Measurements from ENCODE around the gene LEO1. TPM values are rescaled to one million over a fixed set of nuclear protein-coding genes. Genes with fewer than 3 reads are reported as not detected.

Gene LEO1
- total RNA-seq, 2 donors from 2014 or later: 5.7 to 9.9 TPM

DNA sequence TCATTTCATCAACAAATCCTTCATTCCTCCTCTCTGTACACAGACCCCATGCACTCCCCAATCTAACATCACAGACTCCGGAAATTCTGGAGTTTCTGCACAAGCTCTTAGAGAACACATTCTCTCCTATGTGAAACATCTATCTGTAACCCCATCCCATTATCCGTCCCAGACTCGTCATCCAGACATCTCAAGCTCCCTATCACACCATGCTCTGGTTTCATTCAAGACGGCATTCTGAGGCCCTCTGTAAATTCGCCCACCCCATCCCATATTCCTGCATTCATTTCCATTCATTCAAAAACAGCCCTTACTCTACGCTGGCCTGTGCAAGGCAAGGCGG, 575 bp downstream of the LEO1 start:
- TF ChIP-seq POLR2A (IDR thresholded peaks at IDR 0.05): no peak
- TF ChIP-seq, protein P1, sequence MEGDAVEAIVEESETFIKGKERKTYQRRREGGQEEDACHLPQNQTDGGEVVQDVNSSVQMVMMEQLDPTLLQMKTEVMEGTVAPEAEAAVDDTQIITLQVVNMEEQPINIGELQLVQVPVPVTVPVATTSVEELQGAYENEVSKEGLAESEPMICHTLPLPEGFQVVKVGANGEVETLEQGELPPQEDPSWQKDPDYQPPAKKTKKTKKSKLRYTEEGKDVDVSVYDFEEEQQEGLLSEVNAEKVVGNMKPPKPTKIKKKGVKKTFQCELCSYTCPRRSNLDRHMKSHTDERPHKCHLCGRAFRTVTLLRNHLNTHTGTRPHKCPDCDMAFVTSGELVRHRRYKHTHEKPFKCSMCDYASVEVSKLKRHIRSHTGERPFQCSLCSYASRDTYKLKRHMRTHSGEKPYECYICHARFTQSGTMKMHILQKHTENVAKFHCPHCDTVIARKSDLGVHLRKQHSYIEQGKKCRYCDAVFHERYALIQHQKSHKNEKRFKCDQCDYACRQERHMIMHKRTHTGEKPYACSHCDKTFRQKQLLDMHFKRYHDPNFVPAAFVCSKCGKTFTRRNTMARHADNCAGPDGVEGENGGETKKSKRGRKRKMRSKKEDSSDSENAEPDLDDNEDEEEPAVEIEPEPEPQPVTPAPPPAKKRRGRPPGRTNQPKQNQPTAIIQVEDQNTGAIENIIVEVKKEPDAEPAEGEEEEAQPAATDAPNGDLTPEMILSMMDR (IDR thresholded peaks at IDR 0.05): no peak
- DNase-seq (no peak), ATAC-seq (no peak)
- Histone ChIP-seq H3K27ac (peak overlapping the region; percentile 85 to 88 (median 86)), H3K9me3 (no peaks in the 10 kb centered on the region), H3K4me1 (peaks cover 13% of the 10 kb centered on the region), H3K27me3 (no peaks in the 10 kb centered on the region), H3K36me3 (replicated peaks in 1 of 2; ENCODE audit: insufficient read depth in 1 of 2, low read depth in 2 of 2) (no peaks in the 10 kb centered on the region), H3K4me3 (peak overlapping the region; percentile 66 to 84)
- intact Hi-C loops (cut with DNase I): no loop called here
- WGBS, 2 donors: 0 to 1% methylated on average over 7 of the region's 7 CpGs

DNA sequence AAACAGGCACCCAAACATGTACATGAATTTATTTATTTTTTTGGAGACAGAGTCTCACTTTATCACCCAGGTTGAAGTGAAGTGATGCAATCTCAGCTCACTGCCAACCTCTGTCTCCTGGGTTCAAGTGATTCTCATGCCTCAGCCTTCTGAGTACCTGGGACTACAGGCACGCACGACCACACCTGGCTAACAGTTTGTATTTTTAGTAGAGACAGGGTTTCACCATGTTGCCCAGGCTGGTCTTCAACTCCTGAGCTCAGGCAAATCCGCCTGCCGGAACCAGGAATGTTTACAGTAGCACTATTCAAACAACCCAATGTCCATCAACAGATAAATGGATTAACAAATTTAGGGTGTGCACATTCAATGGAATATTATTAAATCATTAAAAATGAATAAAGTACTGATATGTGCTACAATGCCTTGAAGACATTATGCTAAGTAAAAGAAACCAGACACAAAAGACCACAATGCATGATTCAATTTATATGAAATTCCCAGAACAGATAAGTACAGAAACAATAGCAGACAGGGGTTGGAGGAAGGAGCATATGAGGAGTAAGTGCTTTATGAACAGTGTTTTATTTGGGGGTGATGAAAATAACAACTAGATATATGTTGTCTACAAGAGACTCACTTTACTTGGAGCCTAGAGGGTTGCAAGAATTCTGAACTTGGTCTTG, 1.3 kb downstream of the LEO1 start:
- H3K36me3 ChIP-seq (replicated peaks in 1 of 2; ENCODE audit: insufficient read depth in 1 of 2, low read depth in 2 of 2): no peaks in the 10 kb centered on the region
- no peak for ATAC-seq
- TF ChIP-seq, protein P1 (IDR thresholded peaks at IDR 0.05): no peak
- TF ChIP-seq POLR2A (IDR thresholded peaks at IDR 0.05): no peak
- peaks cover 13% of the 10 kb centered on the region for H3K4me1 ChIP-seq
- no peak overlapping the region for H3K4me3 ChIP-seq
- peak in 2 of 4 donors; percentile 15 to 21 for DNase-seq
- WGBS, 2 donors: 10 to 20% methylated on average over 4 of the region's 4 CpGs
- H3K27me3 ChIP-seq: no peaks in the 10 kb centered on the region
- no peak overlapping the region for H3K27ac ChIP-seq
- intact Hi-C loops (cut with DNase I): no loop called here
- H3K9me3 ChIP-seq: no peaks in the 10 kb centered on the region

DNA sequence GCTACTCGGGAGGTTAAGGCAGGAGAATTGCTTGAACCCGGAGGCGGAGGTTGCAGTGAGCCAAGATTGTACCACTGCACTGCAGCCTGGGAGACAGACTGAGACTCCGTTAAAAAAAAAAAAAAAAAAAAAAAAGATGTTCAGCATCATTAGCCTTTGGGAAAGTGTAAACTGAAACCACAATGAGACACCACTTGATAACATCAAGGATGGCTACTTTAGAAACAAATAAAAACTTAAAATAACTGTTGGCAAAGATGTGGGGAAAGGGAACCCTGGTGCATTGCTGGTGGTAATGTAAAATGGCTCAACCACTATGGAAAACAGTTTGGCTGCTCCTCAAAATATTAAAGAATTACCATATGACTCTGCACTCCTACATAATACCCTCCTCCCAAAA, 1.9 kb downstream of the LEO1 start:
- Histone ChIP-seq H3K4me1 (peaks cover 13% of the 10 kb centered on the region), H3K9me3 (no peaks in the 10 kb centered on the region), H3K27ac (no peak overlapping the region), H3K27me3 (no peaks in the 10 kb centered on the region), H3K36me3 (replicated peaks in 1 of 2; ENCODE audit: insufficient read depth in 1 of 2, low read depth in 2 of 2) (no peaks in the 10 kb centered on the region), H3K4me3 (no peak overlapping the region)
- DNase-seq: no peak
- intact Hi-C loops (cut with DNase I): no loop called here
- ATAC-seq: no peak
- TF ChIP-seq, protein P1 (IDR thresholded peaks at IDR 0.05): no peak
- no peak for TF ChIP-seq POLR2A (IDR thresholded peaks at IDR 0.05)
- WGBS, 2 donors: 80 to 88% methylated on average over 4 of the region's 4 CpGs

DNA sequence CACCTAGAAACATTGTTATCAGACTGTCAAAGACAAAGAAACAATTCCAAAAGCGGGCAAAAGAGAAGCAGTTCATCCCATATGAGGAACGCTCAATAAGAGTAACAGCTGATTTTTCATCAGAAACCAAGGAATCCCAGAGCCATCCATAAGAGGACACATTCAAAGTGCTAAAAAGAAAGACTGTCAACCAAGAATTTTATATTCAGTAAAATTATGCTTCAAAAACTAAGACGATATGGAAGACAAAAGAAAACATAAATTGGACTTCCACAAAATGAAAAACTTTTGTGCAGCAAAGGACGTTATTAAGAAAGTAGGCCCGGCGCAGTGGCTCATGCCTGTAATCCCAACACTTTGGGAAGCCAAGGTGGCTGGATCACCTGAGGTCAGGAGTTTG, 4.0 kb downstream of the LEO1 start:
- Histone ChIP-seq H3K36me3 (replicated peaks in 1 of 2; ENCODE audit: insufficient read depth in 1 of 2, low read depth in 2 of 2) (no peaks in the 10 kb centered on the region), H3K9me3 (no peaks in the 10 kb centered on the region), H3K27me3 (no peaks in the 10 kb centered on the region), H3K4me3 (no peak overlapping the region), H3K4me1 (peaks cover 13% of the 10 kb centered on the region), H3K27ac (no peak overlapping the region)
- intact Hi-C loops (cut with DNase I): no loop called here
- 64 to 83% methylated on average over 6 of the region's 6 CpGs for WGBS, 2 donors
- ATAC-seq (no peak), DNase-seq (no peak)
- no peak for TF ChIP-seq POLR2A (IDR thresholded peaks at IDR 0.05)
- TF ChIP-seq, protein P1 (IDR thresholded peaks at IDR 0.05): no peak

DNA sequence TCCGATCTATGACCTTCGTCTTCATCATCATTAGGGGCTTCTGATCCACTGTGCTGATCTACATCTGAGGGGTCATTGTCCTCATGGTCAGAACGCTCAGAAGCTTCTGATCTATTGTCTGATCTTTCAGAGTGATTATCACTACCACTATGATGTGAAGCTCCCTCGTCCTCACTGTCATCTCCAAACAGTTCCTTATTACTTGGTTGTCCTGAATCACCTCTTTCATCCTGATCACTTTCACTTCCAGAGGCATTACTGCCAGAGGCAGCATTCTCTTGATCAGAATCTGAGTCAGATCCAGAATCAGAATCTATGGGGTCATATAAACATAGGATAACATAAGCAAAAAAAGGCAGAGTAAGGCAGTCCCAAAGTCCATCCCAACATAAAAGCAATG, 5.4 kb downstream of the LEO1 start:
- DNase-seq: no peak
- intact Hi-C loops (cut with DNase I): no loop called here
- H3K36me3 ChIP-seq (replicated peaks in 1 of 2; ENCODE audit: insufficient read depth in 1 of 2, low read depth in 2 of 2): no peaks in the 10 kb centered on the region

More for the DNA sequence above, 5.4 kb downstream of the LEO1 start:
- H3K27ac ChIP-seq: no peak overlapping the region
- no peaks in the 10 kb centered on the region for H3K9me3 ChIP-seq
- TF ChIP-seq, protein P1 (IDR thresholded peaks at IDR 0.05): no peak
- no peak for TF ChIP-seq POLR2A (IDR thresholded peaks at IDR 0.05)
- WGBS, 2 donors: 90 to 96% methylated on average over 4 of the region's 4 CpGs
- no peak overlapping the region for H3K4me3 ChIP-seq
- no peaks in the 10 kb centered on the region for H3K27me3 ChIP-seq
- ATAC-seq: no peak
- H3K4me1 ChIP-seq: peaks cover 13% of the 10 kb centered on the region

Data from body of pancreas (tissue), 4 donors.